GM19023 (cell line): ENCODE results near the gene CMTM3.
"Not testable (repeated sequence)": the region's sequence is repeated elsewhere in the genome, so short reads cannot be mapped to it uniquely, and the experiment has no call there.

ENCODE experiments used
- ATAC-seq: cut with Tn5 transposase; IDR thresholded peaks from one replicate; pipeline ENCODE4 v1.9.1; 2021; ENCODE audit warnings: mild to moderate bottlenecking, moderate library complexity; ENCODE audit not compliant: unreplicated experiment

Gene CMTM3

GRCh38 chr16:66604376-66605176, at the start of gene CMTM3:
CMTM3 (plus strand) TSS chr16:66604704; CDS start chr16:66604806, 102 bp downstream.
- ATAC-seq: peak; percentile 51

GRCh38 chr16:66560107-66560506, 44.4 kb upstream of the CMTM3 start:
- ATAC-seq: no peak

- no peak for ATAC-seq
These were observed 43.0 kb upstream of the CMTM3 start for GRCh38 chr16:66561381-66562080.

GRCh38 chr16:66562409-66562808, 42.1 kb upstream of the CMTM3 start:
- ATAC-seq: no peak

- ATAC-seq: no peak
These were observed 41.5 kb upstream of the CMTM3 start for GRCh38 chr16:66562986-66563385.

GRCh38 chr16:66563574-66564334, 40.8 kb upstream of the CMTM3 start:
- ATAC-seq: no peak

GRCh38 chr16:66566051-66566901, 38.2 kb upstream of the CMTM3 start, which contains the start of gene CMTM1:
CMTM1 (plus strand) TSS chr16:66566439; CDS start chr16:66566514, 75 bp downstream.
- ATAC-seq: no peak

GRCh38 chr16:66567270-66567669, 37.2 kb upstream of the CMTM3 start:
- ATAC-seq: not testable (repeated sequence)

- ATAC-seq: no peak
These were observed 36.1 kb upstream of the CMTM3 start for GRCh38 chr16:66568355-66568754.

- no peak for ATAC-seq
These were observed 35.4 kb upstream of the CMTM3 start for GRCh38 chr16:66569131-66569530.

- no peak for ATAC-seq
These were observed 34.6 kb upstream of the CMTM3 start for GRCh38 chr16:66569827-66570405.

- ATAC-seq: no peak
These were observed 32.1 kb upstream of the CMTM3 start for GRCh38 chr16:66572356-66572755.

- no peak for ATAC-seq
These were observed 30.4 kb upstream of the CMTM3 start for GRCh38 chr16:66574081-66574480.

- ATAC-seq: no peak
These were observed 30.0 kb upstream of the CMTM3 start for GRCh38 chr16:66574531-66574930.

- no peak for ATAC-seq
These were observed 29.4 kb upstream of the CMTM3 start for GRCh38 chr16:66575060-66575459.

GRCh38 chr16:66576296-66576695, 28.2 kb upstream of the CMTM3 start:
- ATAC-seq: no peak

- no peak for ATAC-seq
These were observed 25.6 kb upstream of the CMTM3 start, which contains the start of gene CMTM2 for GRCh38 chr16:66578651-66579531. CMTM2 (plus strand) TSS chr16:66579463; CDS start chr16:66579608, 145 bp downstream.

GRCh38 chr16:66580605-66581209, 23.8 kb upstream of the CMTM3 start:
- ATAC-seq: no peak
